ENCODE results near the gene HLF.

HLF gene

GRCh38 chr17:55334285-55334684 lies 69.5 kb downstream of the HLF start:
- no peak for DNase-seq

GRCh38 chr17:55334881-55335540 lies 70.3 kb downstream of the HLF start:
- DNase-seq = no peak

GRCh38 chr17:55335625-55336024 lies 70.9 kb downstream of the HLF start:
- no peak for DNase-seq

- no peak for DNase-seq
These were observed 71.7 kb downstream of the HLF start for GRCh38 chr17:55336426-55336825.

- no peak for DNase-seq
These were observed 75.4 kb downstream of the HLF start for GRCh38 chr17:55340176-55340575.

GRCh38 chr17:55340686-55341085 lies 75.9 kb downstream of the HLF start:
- DNase-seq = no peak

GRCh38 chr17:55341432-55341831 lies 76.7 kb downstream of the HLF start:
- no peak for DNase-seq

GRCh38 chr17:55342800-55343585 lies 78.2 kb downstream of the HLF start:
- DNase-seq = no peak

- no peak for DNase-seq
These were observed 79.2 kb downstream of the HLF start for GRCh38 chr17:55343900-55344513.

- peak; percentile 64 for DNase-seq
These were observed 79.8 kb downstream of the HLF start for GRCh38 chr17:55344514-55344997.

GRCh38 chr17:55345132-55345531 lies 80.4 kb downstream of the HLF start:
- no peak for DNase-seq

GRCh38 chr17:55346658-55347057 lies 81.9 kb downstream of the HLF start:
- no peak for DNase-seq

GRCh38 chr17:55347341-55347740 lies 82.6 kb downstream of the HLF start:
- DNase-seq = no peak

- DNase-seq = peak; percentile 60
These were observed 84.1 kb downstream of the HLF start for GRCh38 chr17:55348749-55349354.

- DNase-seq = no peak
These were observed 86.1 kb downstream of the HLF start for GRCh38 chr17:55350825-55351205.

- no peak for DNase-seq
These were observed 86.5 kb downstream of the HLF start for GRCh38 chr17:55351226-55351625.

- no peak for DNase-seq
These were observed 89.2 kb downstream of the HLF start for GRCh38 chr17:55354010-55354409.

- no peak for DNase-seq
These were observed 90.2 kb downstream of the HLF start for GRCh38 chr17:55354941-55355340.

GRCh38 chr17:55356434-55357328 lies 91.9 kb downstream of the HLF start:
- DNase-seq = peak; percentile 71

- DNase-seq = no peak
These were observed 96.2 kb downstream of the HLF start for GRCh38 chr17:55360971-55361370.

- DNase-seq = no peak
These were observed 98.3 kb downstream of the HLF start for GRCh38 chr17:55363033-55363432.

- DNase-seq = no peak
These were observed 101.3 kb downstream of the HLF start for GRCh38 chr17:55366020-55366481.
